Peyer's patch (tissue), 4 donors: ENCODE results near the gene KCNK10.

Experiments
- CTCF ChIP-seq, 6 experiments: fragments of 450-650 bp in 4 of 6; fragments of 200-600 bp in 2 of 6; sonication (generic) in 1 of 6; IDR thresholded peaks; one replicate each; pipeline ENCODE4 v1.5.1; 2017 to 2019; ENCODE audit warnings: antibody characterized with exemption in 6 of 6, mild to moderate bottlenecking in 3 of 6, moderate library complexity in 1 of 6
- POLR2A ChIP-seq, 2 donors: fragments of 450-650 bp; IDR thresholded peaks; one replicate each; pipeline ENCODE4 v1.5.1; 2017; ENCODE audit warnings: antibody characterized with exemption in 2 of 2, mild to moderate bottlenecking in 2 of 2, moderate library complexity in 2 of 2

GRCh38 chr14:88286309-88286708 is 36.8 kb downstream of the KCNK10 start:
- TF ChIP-seq CTCF (IDR thresholded peaks at IDR 0.05), result no peak
- no peak for TF ChIP-seq POLR2A (IDR thresholded peaks at IDR 0.05)
